GM18498 (cell line): ENCODE data around the gene TPPP.
A peak's percentile ranks its signal among the peaks of the same experiment; 100 is the strongest.
"Not testable (repeated sequence)": the region's sequence is repeated elsewhere in the genome, so short reads cannot be mapped to it uniquely, and the experiment has no call there.

ENCODE experiments used
- ATAC-seq: cut with Tn5 transposase; IDR thresholded peaks from one replicate; pipeline ENCODE4 v1.9.1; 2021; ENCODE audit warnings: mild to moderate bottlenecking, moderate library complexity; ENCODE audit not compliant: unreplicated experiment

The TPPP gene

GRCh38 chr5:695475-695874 is 2.3 kb upstream of the TPPP start:
- ATAC-seq: not testable (repeated sequence)

GRCh38 chr5:694042-694431 is 885 bp upstream of the TPPP start:
- not testable (repeated sequence) for ATAC-seq

GRCh38 chr5:692529-693041 is 567 bp downstream of the TPPP start:
- ATAC-seq: peak; percentile 24

- no peak for ATAC-seq
Observed at GRCh38 chr5:691817-692528, 1.2 kb downstream of the TPPP start.

GRCh38 chr5:691049-691448 is 2.1 kb downstream of the TPPP start:
- ATAC-seq: not testable (repeated sequence)

GRCh38 chr5:690293-690692 is 2.9 kb downstream of the TPPP start:
- ATAC-seq: not testable (repeated sequence)

- ATAC-seq: not testable (repeated sequence)
Observed at GRCh38 chr5:688348-689010, 4.7 kb downstream of the TPPP start.

- not testable (repeated sequence) for ATAC-seq
Observed at GRCh38 chr5:686936-687335, 6.2 kb downstream of the TPPP start.

GRCh38 chr5:686172-686523 is 7.0 kb downstream of the TPPP start:
- ATAC-seq: not testable (repeated sequence)

- ATAC-seq: no peak
Observed at GRCh38 chr5:685262-686171, 7.6 kb downstream of the TPPP start.

GRCh38 chr5:684751-685216 is 8.4 kb downstream of the TPPP start:
- no peak for ATAC-seq

- ATAC-seq: no peak
Observed at GRCh38 chr5:683551-684481, 9.3 kb downstream of the TPPP start.

GRCh38 chr5:682651-683358 is 10.3 kb downstream of the TPPP start:
- not testable (repeated sequence) for ATAC-seq

- ATAC-seq: not testable (repeated sequence)
Observed at GRCh38 chr5:682216-682615, 10.9 kb downstream of the TPPP start.

GRCh38 chr5:681317-682191 is 11.6 kb downstream of the TPPP start:
- not testable (repeated sequence) for ATAC-seq

GRCh38 chr5:680836-681235 is 12.3 kb downstream of the TPPP start:
- ATAC-seq: not testable (repeated sequence)

- not testable (repeated sequence) for ATAC-seq
Observed at GRCh38 chr5:680118-680795, 12.9 kb downstream of the TPPP start.
